GM19025 (cell line): ENCODE results near the gene SMTNL1.
A peak's percentile ranks its signal among the peaks of the same experiment; 100 is the strongest.

Experiments used
- ATAC-seq: cut with Tn5 transposase; IDR thresholded peaks from one replicate; pipeline ENCODE4 v1.9.1; 2021; ENCODE audit warnings: mild to moderate bottlenecking, low read depth, moderate library complexity; ENCODE audit not compliant: unreplicated experiment

The SMTNL1 gene

GRCh38 chr11:57536947-57537619 is at the start of gene SMTNL1:
Gene SMTNL1, plus strand, starts transcription at chr11:57537595. Its CDS starts 5,048 bp downstream, at chr11:57542643.
- no peak for ATAC-seq

GRCh38 chr11:57487920-57488659 is 49.3 kb upstream of the SMTNL1 start:
- no peak for ATAC-seq

- ATAC-seq = no peak
Measured at GRCh38 chr11:57490456-57491248, 46.7 kb upstream of the SMTNL1 start.

GRCh38 chr11:57491371-57492061 is 45.9 kb upstream of the SMTNL1 start:
- no peak for ATAC-seq

- no peak for ATAC-seq
Measured at GRCh38 chr11:57493507-57494503, 43.6 kb upstream of the SMTNL1 start.

GRCh38 chr11:57496109-57496820 is 41.1 kb upstream of the SMTNL1 start:
- no peak for ATAC-seq

- ATAC-seq = no peak
Measured at GRCh38 chr11:57497303-57498247, 39.8 kb upstream of the SMTNL1 start.

- ATAC-seq = no peak
Measured at GRCh38 chr11:57498540-57498939, 38.9 kb upstream of the SMTNL1 start.

- ATAC-seq = peak; percentile 99
Measured at GRCh38 chr11:57499413-57499982, 37.9 kb upstream of the SMTNL1 start.

- ATAC-seq = no peak
Measured at GRCh38 chr11:57499983-57500461, 37.4 kb upstream of the SMTNL1 start.

GRCh38 chr11:57500515-57500914 is 36.9 kb upstream of the SMTNL1 start:
- ATAC-seq = no peak

GRCh38 chr11:57500926-57501325 is 36.5 kb upstream of the SMTNL1 start:
- no peak for ATAC-seq

GRCh38 chr11:57501953-57502352 is 35.4 kb upstream of the SMTNL1 start:
- ATAC-seq = no peak

- ATAC-seq = no peak
Measured at GRCh38 chr11:57502376-57502775, 35.0 kb upstream of the SMTNL1 start.

GRCh38 chr11:57502870-57503269 is 34.5 kb upstream of the SMTNL1 start:
- no peak for ATAC-seq

GRCh38 chr11:57504511-57504910 is 32.9 kb upstream of the SMTNL1 start:
- no peak for ATAC-seq

- ATAC-seq = no peak
Measured at GRCh38 chr11:57506522-57506921, 30.9 kb upstream of the SMTNL1 start.
